Activated naive CD8-positive, alpha-beta T cell (primary cell): ENCODE results near the gene MORN1.
"Not testable (repeated sequence)": the region's sequence is repeated elsewhere in the genome, so short reads cannot be mapped to it uniquely, and the experiment has no call there.

Experiments
- H3K27ac Mint-ChIP-seq: one replicate; pipeline ENCODE4 v1.8.0; 2021; ENCODE audit warnings: mixed read lengths
- H3K27me3 Mint-ChIP-seq: one replicate; pipeline ENCODE4 v1.8.0; 2021; ENCODE audit warnings: mixed read lengths
- H3K36me3 Mint-ChIP-seq: one replicate; pipeline ENCODE4 v1.8.0; 2021; ENCODE audit warnings: mixed read lengths
- H3K4me1 Mint-ChIP-seq: one replicate; pipeline ENCODE4 v1.8.0; 2021; ENCODE audit warnings: low read depth, mixed read lengths
- H3K4me3 Mint-ChIP-seq: one replicate; pipeline ENCODE4 v1.8.0; 2021; ENCODE audit warnings: mild to moderate bottlenecking, mixed read lengths
- H3K9me3 Mint-ChIP-seq: one replicate; pipeline ENCODE4 v1.8.0; 2021; ENCODE audit warnings: low read depth, mixed read lengths

The MORN1 gene

DNA sequence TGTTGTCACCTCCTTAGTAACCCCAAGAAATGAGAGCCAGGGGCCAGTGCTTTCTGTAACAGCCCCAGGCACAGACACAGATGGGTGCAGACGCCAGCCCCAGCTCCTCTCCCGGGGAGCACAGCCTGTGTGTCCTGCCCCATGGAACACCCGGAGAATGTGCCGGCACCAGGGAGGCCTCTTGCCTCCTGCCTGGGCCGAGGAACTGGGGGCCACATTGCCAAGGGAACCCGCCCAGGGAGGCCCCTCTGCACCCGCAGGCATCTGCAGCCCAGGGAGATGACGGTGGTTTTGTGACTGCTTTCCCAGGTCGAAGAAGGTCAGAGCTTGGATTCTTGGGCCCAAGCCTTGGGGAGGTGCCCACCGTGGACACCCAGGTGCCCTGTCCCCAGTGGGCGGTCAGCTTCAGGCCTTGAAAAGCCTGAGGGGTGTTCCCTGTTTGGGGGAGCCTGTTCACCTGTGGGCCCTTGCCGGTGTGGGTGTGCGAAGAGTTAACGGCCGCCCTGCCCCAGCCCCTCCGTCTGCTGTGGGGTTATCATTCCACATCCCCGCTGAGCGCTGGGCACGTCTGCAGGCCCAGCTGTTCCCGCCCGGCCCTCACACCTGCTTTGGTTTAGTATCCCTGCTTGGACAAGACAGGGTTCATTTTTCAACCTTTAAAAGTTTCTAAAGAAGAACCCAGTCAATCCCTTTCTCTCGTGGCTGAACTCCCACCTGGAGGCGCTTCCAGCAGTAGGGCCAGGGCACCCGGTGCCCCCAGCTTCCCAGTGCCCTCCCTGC, 62.5 kb downstream of the MORN1 start:
- Mint-ChIP-seq H3K27ac (no peak overlapping the region), H3K27me3 (peaks cover 5% of the 10 kb centered on the region), H3K36me3 (no peaks in the 10 kb centered on the region), H3K4me3 (no peak overlapping the region), H3K4me1 (no peaks in the 10 kb centered on the region), H3K9me3 (no peaks in the 10 kb centered on the region)

DNA sequence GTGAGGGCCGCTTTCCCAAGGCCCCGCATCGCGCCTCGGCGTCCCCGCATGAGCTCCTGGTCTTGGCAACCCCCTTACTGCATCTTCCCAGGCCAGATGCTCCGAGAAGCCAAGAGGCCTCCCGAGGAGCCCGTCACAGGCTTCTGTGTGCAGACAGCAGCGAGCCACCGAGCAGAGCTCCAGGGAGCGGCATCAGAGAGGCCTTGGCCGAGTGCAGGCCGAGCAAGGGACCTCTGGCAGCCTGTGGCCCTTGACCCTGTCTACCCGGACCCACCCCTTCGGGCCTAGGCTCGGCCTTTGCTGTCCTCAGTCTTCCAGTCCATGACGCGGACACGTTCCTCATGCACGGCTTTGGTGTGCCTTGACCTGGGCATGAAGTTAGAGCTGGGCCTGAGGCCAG, 63.5 kb downstream of the MORN1 start:
- Mint-ChIP-seq H3K36me3 (no peaks in the 10 kb centered on the region), H3K27me3 (peaks cover 5% of the 10 kb centered on the region), H3K4me1 (no peaks in the 10 kb centered on the region), H3K27ac (no peak overlapping the region), H3K9me3 (no peaks in the 10 kb centered on the region), H3K4me3 (no peak overlapping the region)

DNA sequence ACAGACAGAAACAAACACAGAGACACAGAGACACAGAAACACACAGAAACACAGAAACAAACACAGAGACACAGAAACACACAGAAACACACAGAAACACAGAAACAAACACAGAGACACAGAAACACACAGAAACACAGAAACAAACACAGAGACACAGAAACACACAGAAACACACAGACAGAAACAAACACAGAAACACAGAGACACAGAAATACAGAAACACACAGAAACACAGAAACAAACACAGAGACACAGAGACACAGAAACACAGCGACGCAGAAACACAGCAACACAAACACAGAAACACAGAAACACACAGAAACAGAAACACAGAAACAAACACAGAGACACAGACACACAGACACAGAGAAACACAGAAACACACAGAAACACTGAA, 64.2 kb downstream of the MORN1 start:
- not testable (repeated sequence) for H3K36me3 Mint-ChIP-seq, H3K9me3 Mint-ChIP-seq, H3K27ac Mint-ChIP-seq, H3K4me3 Mint-ChIP-seq, H3K27me3 Mint-ChIP-seq, H3K4me1 Mint-ChIP-seq

DNA sequence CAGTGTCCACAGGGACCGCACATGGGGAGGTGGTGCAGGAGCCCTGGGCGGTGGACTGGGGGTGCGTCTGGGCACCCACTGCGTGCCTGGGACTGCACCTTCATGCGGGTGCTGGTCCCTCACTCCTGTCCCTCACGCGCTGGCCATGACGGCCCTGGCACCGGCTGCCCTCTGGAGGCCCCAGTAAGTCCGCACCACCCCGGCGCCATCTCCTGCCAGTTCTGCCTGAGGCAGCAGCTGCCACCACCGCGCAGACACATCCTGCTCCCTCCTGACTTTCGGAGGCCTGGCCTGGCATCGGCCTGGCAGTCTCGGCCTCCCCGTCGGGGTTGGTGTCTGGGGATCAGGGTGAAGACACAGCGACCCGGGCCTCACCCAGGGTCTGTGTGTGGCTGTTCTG, 64.8 kb downstream of the MORN1 start:
- H3K27ac Mint-ChIP-seq = no peak overlapping the region
- peaks cover 5% of the 10 kb centered on the region for H3K27me3 Mint-ChIP-seq

DNA sequence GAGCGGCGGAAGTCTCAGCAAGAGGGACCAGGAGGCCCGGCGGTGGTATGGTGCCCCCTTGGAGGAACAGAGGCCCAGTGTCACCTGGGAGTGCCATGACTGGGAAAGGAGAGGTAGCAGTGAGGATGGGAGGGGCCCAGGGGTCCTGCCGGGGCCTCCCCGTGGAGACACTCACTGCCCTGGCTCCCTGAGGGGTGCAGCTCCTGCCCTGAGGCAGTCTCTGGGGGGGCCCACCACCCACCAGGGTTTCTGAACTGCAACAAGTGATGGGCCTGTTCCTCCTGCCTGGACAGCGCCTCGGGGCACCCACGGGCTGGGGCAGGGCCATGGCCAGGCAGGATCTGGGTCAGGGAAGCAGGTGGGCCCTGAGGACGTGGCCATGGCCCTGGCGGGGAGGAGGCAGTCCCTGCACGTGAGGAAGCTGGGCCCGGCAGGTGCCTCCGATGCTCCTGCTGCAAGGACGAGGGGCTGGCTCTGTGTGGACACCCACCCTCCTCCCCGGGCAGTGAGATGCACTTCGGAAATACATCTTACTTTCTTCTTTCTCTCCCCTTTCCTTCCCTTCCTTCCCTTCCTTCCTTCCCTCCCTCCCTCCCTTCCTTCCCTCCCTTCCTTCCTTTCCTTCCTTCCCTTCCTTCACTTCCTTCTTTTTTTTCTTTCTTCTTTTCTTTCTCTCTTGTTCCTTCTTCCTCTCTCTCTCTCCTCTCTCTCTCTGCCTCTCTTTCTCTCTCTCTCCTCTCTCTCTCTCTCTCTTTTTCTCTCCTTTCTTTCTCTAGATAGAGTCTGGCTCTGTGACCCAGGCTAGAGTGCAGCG, 66.6 kb downstream of the MORN1 start:
- no peak overlapping the region for H3K4me3 Mint-ChIP-seq
- H3K27ac Mint-ChIP-seq = no peak overlapping the region
- H3K4me1 Mint-ChIP-seq = no peaks in the 10 kb centered on the region
- H3K36me3 Mint-ChIP-seq = no peaks in the 10 kb centered on the region
- H3K27me3 Mint-ChIP-seq = peaks cover 5% of the 10 kb centered on the region
- H3K9me3 Mint-ChIP-seq = no peaks in the 10 kb centered on the region

More for the DNA sequence above, 64.8 kb downstream of the MORN1 start:
- H3K9me3 Mint-ChIP-seq = no peaks in the 10 kb centered on the region
- H3K4me3 Mint-ChIP-seq = no peak overlapping the region
- no peaks in the 10 kb centered on the region for H3K36me3 Mint-ChIP-seq
- H3K4me1 Mint-ChIP-seq = no peaks in the 10 kb centered on the region

DNA sequence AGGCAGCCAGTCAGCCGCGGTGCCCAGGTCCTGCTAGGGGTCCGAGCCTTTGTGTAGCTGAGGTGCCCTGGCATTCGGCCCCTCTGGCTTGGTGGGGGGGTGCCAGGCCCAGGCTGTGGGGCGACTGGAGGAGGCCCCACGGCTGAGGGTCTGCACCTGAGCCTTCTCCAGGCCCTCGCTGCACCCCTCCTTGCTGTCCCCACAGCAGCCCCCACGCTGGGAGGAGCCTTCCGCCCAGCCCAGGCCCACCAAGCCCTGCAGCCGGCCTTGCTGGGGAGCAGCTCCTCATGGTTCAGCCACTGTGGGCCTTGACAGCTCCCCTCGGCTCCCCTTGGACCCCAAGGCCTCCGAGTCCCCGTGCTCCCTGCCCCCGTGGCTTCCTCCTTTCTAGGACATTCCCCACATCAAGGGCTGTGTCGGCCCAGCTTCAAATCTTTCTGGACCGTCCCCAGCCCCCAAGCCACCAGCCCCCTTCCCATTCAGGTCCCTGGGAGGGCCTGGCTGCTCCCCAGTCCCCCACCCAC, 67.8 kb downstream of the MORN1 start:
- Mint-ChIP-seq H3K4me3 (no peak overlapping the region), H3K27me3 (peaks cover 5% of the 10 kb centered on the region), H3K9me3 (no peaks in the 10 kb centered on the region), H3K36me3 (no peaks in the 10 kb centered on the region), H3K4me1 (peaks cover 4% of the 10 kb centered on the region), H3K27ac (no peak overlapping the region)

DNA sequence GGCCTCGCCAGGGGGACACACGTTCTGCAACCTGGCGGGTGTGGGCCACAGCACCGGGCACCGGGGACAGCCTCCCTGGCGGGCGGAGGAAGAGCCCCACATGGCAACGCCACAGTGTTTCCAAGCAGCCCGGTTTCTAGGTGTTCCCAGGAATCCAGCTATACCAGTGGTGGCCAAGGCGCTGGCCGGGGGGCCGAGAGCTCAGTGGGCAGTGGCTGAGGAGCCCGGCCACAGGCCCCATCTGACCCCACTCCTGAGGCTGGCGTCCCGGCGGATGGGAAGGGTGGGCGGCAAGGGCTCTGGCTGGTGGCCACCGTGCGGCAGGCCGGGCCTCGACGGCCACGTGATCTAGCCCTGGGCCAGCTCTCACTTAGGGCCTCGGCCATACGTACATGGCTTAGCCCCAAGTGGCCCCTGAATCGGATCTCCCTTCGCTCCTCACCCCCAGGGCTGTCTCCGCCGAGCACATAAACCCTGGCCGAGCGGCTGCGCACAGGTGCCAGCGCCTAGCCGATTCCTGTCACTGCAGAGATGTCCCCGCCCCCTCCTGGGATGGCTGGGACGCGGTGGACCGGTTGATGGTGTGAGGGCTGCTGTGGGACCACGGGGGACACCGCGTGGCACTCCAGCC, 68.7 kb downstream of the MORN1 start:
- Mint-ChIP-seq H3K27me3 (peaks cover 5% of the 10 kb centered on the region), H3K36me3 (no peaks in the 10 kb centered on the region), H3K9me3 (no peaks in the 10 kb centered on the region), H3K4me3 (no peak overlapping the region), H3K27ac (no peak overlapping the region), H3K4me1 (peaks cover 6% of the 10 kb centered on the region)

DNA sequence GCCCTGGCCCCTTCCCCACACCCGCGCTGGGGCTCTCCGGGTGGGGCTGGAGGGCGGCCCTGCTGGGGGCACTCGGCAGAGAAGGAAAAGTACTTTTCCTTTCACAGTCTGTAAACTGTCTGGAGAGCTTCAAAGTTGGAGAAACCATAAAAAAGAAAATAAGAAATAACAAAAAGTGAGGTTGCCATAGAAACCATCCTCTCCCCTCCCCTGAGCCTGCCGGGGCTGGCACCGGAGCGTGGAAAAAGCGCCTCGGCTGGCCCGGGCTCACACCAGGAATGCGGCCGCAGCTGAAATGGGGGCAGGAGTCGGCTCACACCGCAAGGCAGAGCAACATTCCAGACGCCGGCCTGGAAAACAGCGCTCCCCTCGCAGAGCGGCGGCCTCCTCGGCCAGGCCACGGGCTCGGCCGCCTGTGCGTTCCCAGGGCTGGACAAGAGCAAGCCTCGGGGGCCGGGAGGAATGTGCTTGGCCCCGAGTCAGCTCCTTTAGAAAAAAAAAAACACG, 69.2 kb downstream of the MORN1 start:
- H3K4me3 Mint-ChIP-seq = no peak overlapping the region
- H3K9me3 Mint-ChIP-seq = no peaks in the 10 kb centered on the region
- no peaks in the 10 kb centered on the region for H3K36me3 Mint-ChIP-seq

DNA sequence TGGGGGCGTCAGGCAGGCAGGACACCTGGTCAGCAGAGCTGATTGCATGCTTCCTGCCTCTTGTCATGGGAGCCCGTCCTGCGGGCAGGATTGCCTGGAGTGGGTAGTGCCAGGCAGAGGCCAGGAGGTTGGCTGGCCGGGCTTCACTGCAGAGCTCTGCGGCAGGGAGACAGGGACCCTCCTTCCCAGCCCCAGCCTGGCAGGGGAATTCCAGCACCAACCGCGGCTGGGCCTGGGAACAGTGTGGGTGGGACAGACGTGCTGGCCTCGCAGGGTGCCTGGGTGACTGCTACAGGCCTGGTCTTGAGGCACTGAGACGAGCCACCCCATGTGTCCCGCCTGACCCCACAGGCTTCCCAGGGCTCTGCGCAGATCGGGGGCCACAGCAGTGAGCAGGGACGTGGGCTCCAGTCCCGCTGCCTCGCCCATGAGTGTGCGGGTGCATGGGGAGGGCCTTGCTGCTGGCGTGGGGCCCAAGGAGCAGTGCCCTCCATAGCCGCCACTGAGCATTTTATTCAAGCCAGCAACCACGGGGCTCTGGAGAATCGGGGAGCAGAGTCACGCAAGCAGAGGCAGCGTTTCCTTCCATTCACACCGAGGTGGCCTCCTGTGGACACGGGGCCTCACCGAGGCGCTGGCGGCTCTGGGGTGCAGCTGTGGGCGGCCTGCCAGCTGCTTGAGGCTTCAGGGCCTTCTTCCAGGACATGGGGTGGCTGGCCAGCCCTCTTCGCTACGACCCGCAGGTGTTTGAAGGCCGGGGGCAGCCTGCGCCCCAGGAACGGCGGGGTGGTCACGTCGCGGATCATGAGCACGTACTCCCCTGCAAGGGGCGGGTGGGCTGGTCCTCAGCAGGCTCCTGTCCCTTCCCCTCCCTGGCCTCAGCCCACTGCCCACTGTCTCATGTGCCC, 70.3 kb downstream of the MORN1 start:
- Mint-ChIP-seq H3K36me3 (no peaks in the 10 kb centered on the region), H3K4me1 (peaks cover 9% of the 10 kb centered on the region), H3K4me3 (no peak overlapping the region)

More for the DNA sequence above, 69.2 kb downstream of the MORN1 start:
- no peak overlapping the region for H3K27ac Mint-ChIP-seq
- H3K27me3 Mint-ChIP-seq = peaks cover 3% of the 10 kb centered on the region
- H3K4me1 Mint-ChIP-seq = peaks cover 7% of the 10 kb centered on the region

DNA sequence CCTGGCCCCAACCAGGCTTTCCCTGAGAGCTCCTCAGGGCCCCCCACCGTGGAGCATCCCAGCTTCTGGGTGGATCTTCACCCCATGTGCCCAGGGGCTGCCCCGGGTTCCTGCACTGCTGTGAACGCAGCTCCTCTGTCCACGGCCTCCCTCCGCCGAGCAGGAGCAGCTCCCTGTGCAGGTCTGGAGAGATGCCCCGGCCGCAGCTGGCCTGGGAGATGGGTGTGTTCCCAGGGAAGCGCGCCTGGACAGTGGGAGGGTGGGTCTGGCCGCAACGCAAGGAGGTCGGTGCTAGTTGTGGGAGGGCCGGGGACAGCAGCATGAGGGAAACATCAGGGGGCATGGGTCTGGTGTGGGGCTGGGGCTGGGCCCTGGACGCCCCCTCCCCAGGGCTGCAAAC, 71.3 kb downstream of the MORN1 start:
- Mint-ChIP-seq H3K4me3 (no peak overlapping the region), H3K4me1 (peaks cover 12% of the 10 kb centered on the region), H3K27ac (no peak overlapping the region), H3K27me3 (no peaks in the 10 kb centered on the region), H3K9me3 (no peaks in the 10 kb centered on the region), H3K36me3 (no peaks in the 10 kb centered on the region)

More for the DNA sequence above, 70.3 kb downstream of the MORN1 start:
- Mint-ChIP-seq H3K27me3 (peaks cover 2% of the 10 kb centered on the region), H3K9me3 (no peaks in the 10 kb centered on the region), H3K27ac (no peak overlapping the region)

DNA sequence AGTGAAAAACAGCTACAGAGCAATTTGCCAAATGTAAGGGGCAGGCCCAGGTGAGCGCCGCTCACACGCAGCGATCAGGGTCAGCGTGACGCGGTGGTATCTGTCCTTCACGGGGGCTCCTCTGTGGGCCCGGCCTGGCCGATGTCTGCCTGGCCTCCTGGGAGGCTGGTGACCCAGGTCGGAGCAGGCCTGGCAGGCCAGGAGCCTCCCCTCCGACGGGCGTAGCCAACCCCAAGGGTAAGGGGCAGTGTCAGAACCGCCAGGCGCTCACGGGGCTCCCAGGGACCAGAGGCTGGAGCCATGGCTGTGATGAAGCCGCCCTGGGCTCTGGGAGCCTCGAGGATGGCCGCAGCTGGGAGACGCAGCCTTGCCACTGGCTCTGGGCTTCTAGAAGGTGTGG, 72.1 kb downstream of the MORN1 start:
- Mint-ChIP-seq H3K4me1 (peaks cover 12% of the 10 kb centered on the region), H3K27ac (no peak overlapping the region), H3K4me3 (peak overlapping the region; percentile 40), H3K27me3 (no peaks in the 10 kb centered on the region), H3K9me3 (no peaks in the 10 kb centered on the region), H3K36me3 (no peaks in the 10 kb centered on the region)

DNA sequence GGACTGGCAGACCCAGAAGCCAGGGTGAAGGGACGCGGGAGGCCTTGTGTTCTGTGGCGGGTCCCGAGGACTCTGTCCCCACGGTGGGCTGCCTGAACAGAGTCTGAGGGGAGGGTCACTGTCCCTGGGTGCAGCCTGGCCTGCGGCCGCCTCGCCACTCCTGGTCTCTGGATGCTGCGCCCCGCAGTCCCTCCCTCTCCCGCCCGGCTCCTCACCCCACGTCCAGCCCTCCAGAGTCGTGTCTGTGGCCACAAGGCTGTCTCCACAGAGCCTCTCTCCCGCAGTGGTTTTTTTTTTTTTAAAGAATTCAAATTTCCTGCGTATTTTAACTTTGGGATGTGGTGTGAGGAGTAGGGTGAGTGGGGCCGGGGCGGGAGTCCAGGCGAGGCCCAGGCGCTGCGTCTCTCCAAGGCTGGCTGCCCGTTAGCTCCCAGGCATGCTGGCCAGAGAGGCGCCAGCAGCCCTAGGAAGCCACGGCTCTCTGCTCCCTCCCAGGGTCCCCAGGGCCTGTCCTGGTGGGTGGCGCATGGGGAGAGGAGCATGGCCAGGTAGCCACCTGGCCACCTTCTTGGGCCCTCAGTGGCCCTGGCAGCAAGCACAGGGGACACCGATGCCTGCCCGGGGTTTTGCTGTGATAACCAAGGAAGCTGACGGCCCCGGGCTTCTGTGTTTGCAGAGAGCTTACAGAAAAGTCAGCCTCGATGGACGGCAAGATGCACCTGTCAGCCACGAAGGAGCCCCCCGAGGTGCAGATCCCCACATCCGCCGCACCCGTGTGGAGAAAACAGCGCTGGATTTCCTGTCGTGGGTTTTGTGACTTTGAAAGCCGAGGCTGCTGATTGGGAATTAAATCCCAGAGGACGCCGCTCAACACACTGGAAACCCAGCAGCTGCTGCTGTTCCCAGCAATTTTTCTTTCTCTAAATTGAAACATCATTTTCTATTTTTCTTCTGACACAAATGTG, 72.8 kb downstream of the MORN1 start:
- Mint-ChIP-seq H3K4me3 (peak overlapping the region; percentile 40), H3K9me3 (no peaks in the 10 kb centered on the region), H3K4me1 (peaks cover 14% of the 10 kb centered on the region), H3K27ac (no peak overlapping the region), H3K36me3 (no peaks in the 10 kb centered on the region), H3K27me3 (no peaks in the 10 kb centered on the region)
